Large intestine (tissue), 3 donors: ENCODE results near the gene KCNC4. TPM values are rescaled to one million over a fixed set of nuclear protein-coding genes. Genes with fewer than 3 reads are reported as not detected.

Source experiments
- DNase-seq, 2 donors: peaks; one replicate each; pipeline versions ENCODE4 v3.0.0 to v3.0.0-alpha.2; 2013
- H3K27ac ChIP-seq: one replicate; pipeline ENCODE4 v1.5.1; 2013; ENCODE audit warnings: low read length
- H3K27me3 ChIP-seq: 2 replicates; pipeline ENCODE4 v1.6.1; 2013; ENCODE audit warnings: low read length; ENCODE audit not compliant: control insufficient read depth, insufficient read depth
- H3K36me3 ChIP-seq: 2 replicates; pipeline ENCODE4 v1.6.1; 2013; ENCODE audit warnings: low read length; ENCODE audit not compliant: control insufficient read depth, insufficient read depth
- H3K4me1 ChIP-seq: one replicate; pipeline ENCODE4 v1.6.1; 2013; ENCODE audit warnings: low read length; ENCODE audit not compliant: control insufficient read depth, insufficient read depth
- H3K4me3 ChIP-seq: one replicate; pipeline ENCODE4 v1.5.1; 2013; ENCODE audit warnings: low read length
- H3K9me3 ChIP-seq: one replicate; pipeline ENCODE4 v1.6.1; 2013; ENCODE audit warnings: mild to moderate bottlenecking, low read depth, low read length, moderate library complexity; ENCODE audit not compliant: control insufficient read depth
- WGBS: methylation state at CpG from one replicate; pipeline ENCODE4 v1.1.5; 2013; ENCODE audit warnings: low lambda C conversion rate; ENCODE audit not compliant: insufficient coverage; 5-methylcytosine and 5-hydroxymethylcytosine counted together
- polyA plus RNA-seq: library from polyadenylated mRNA; unstranded; fragments of 120-200 nt; gene quantifications from one replicate; pipeline ENCODE4 v1.2.1, GENCODE V29; 2013

The KCNC4 gene
- polyA plus RNA-seq, 1 donor: 3.5 TPM

- Histone ChIP-seq H3K27me3 (no peaks in the 10 kb centered on the region), H3K36me3 (no peaks in the 10 kb centered on the region), H3K9me3 (no peaks in the 10 kb centered on the region), H3K4me3 (no peak overlapping the region), H3K27ac (no peak overlapping the region), H3K4me1 (no peaks in the 10 kb centered on the region)
- WGBS: no CpG with 5 or more reads among the region's 10 CpGs
- no peak for DNase-seq
These were observed 8.8 kb upstream of the KCNC4 start for GRCh38 chr1:110201157-110201825.

- no peak overlapping the region for H3K27ac ChIP-seq
- peak; percentile 48 to 55 for DNase-seq
- peaks cover 7% of the 10 kb centered on the region for H3K27me3 ChIP-seq
- WGBS: no CpG with 5 or more reads among the region's 6 CpGs
- H3K36me3 ChIP-seq: no peaks in the 10 kb centered on the region
- no peak overlapping the region for H3K4me3 ChIP-seq
- H3K9me3 ChIP-seq: no peaks in the 10 kb centered on the region
- no peaks in the 10 kb centered on the region for H3K4me1 ChIP-seq
These were observed 7.0 kb upstream of the KCNC4 start for GRCh38 chr1:110203021-110203661.

GRCh38 chr1:110205156-110205555 lies 5.0 kb upstream of the KCNC4 start:
- WGBS: no CpG with 5 or more reads among the region's 4 CpGs

GRCh38 chr1:110205591-110206155 lies 4.4 kb upstream of the KCNC4 start:
- no peak overlapping the region for H3K4me3 ChIP-seq
- peaks cover 18% of the 10 kb centered on the region for H3K27me3 ChIP-seq
- no peaks in the 10 kb centered on the region for H3K36me3 ChIP-seq
- no peaks in the 10 kb centered on the region for H3K4me1 ChIP-seq
- DNase-seq: no peak
- no CpG with 5 or more reads among the region's 6 CpGs for WGBS
- no peaks in the 10 kb centered on the region for H3K9me3 ChIP-seq
- H3K27ac ChIP-seq: no peak overlapping the region

More at GRCh38 chr1:110205156-110205555, 5.0 kb upstream of the KCNC4 start:
- Histone ChIP-seq H3K9me3 (no peaks in the 10 kb centered on the region), H3K27ac (no peak overlapping the region), H3K27me3 (peaks cover 18% of the 10 kb centered on the region), H3K4me3 (no peak overlapping the region), H3K4me1 (no peaks in the 10 kb centered on the region), H3K36me3 (no peaks in the 10 kb centered on the region)
- DNase-seq: no peak

GRCh38 chr1:110206261-110206920 lies 3.7 kb upstream of the KCNC4 start:
- Histone ChIP-seq H3K4me1 (peaks cover 4% of the 10 kb centered on the region), H3K4me3 (no peak overlapping the region), H3K27ac (no peak overlapping the region), H3K27me3 (peaks cover 26% of the 10 kb centered on the region), H3K9me3 (peaks cover 6% of the 10 kb centered on the region), H3K36me3 (no peaks in the 10 kb centered on the region)
- peak; percentile 40 to 68 for DNase-seq
- WGBS: no CpG with 5 or more reads among the region's 11 CpGs

- WGBS: 20% methylated on average over 1 of the region's 5 CpGs
- H3K9me3 ChIP-seq: peaks cover 7% of the 10 kb centered on the region
- DNase-seq: peak; percentile 38 to 45
- peaks cover 40% of the 10 kb centered on the region for H3K27me3 ChIP-seq
- peaks cover 5% of the 10 kb centered on the region for H3K4me1 ChIP-seq
- no peaks in the 10 kb centered on the region for H3K36me3 ChIP-seq
- H3K27ac ChIP-seq: no peak overlapping the region
- H3K4me3 ChIP-seq: no peak overlapping the region
These were observed 2.3 kb upstream of the KCNC4 start for GRCh38 chr1:110207831-110208230.

GRCh38 chr1:110208916-110209645 lies 1.0 kb upstream of the KCNC4 start:
- Histone ChIP-seq H3K4me3 (peak overlapping the region; percentile 49), H3K36me3 (no peaks in the 10 kb centered on the region)
- 8% methylated on average over 2 of the region's 7 CpGs for WGBS

GRCh38 chr1:110210604-110211495 lies 736 bp downstream of the KCNC4 start:
- H3K27ac ChIP-seq: no peak overlapping the region
- H3K36me3 ChIP-seq: no peaks in the 10 kb centered on the region
- WGBS: no CpG with 5 or more reads among the region's 101 CpGs
- peaks cover 51% of the 10 kb centered on the region for H3K27me3 ChIP-seq
- peaks cover 7% of the 10 kb centered on the region for H3K9me3 ChIP-seq
- DNase-seq: peak in 1 of 2 donors; percentile 63
- H3K4me3 ChIP-seq: peak overlapping the region; percentile 44
- H3K4me1 ChIP-seq: peaks cover 5% of the 10 kb centered on the region

More at GRCh38 chr1:110208916-110209645, 1.0 kb upstream of the KCNC4 start:
- Histone ChIP-seq H3K9me3 (peaks cover 7% of the 10 kb centered on the region), H3K4me1 (peaks cover 5% of the 10 kb centered on the region), H3K27ac (peak overlapping the region; percentile 31), H3K27me3 (peaks cover 51% of the 10 kb centered on the region)
- DNase-seq: no peak

GRCh38 chr1:110211496-110212168 lies 1.5 kb downstream of the KCNC4 start:
- Histone ChIP-seq H3K4me3 (peak overlapping the region; percentile 44), H3K4me1 (peaks cover 5% of the 10 kb centered on the region), H3K9me3 (peaks cover 7% of the 10 kb centered on the region), H3K36me3 (no peaks in the 10 kb centered on the region), H3K27me3 (peaks cover 51% of the 10 kb centered on the region), H3K27ac (no peak overlapping the region)
- no peak for DNase-seq
- no CpG with 5 or more reads among the region's 81 CpGs for WGBS
